HEK293 (cell line): ENCODE measurements around the gene LMOD1.
A peak's percentile ranks its signal among the peaks of the same experiment; 100 is the strongest.

ENCODE experiments used
- CTCF ChIA-PET: fragments of 350-600 bp; formaldehyde crosslinking; extraction: SDS; loops from one replicate; lab custom pipeline; 2021; ENCODE audit warnings: antibody characterized with exemption; lab: Yijun Ruan, JAX
- POLR2A ChIA-PET: fragments of 300-600 bp; formaldehyde crosslinking; extraction: SDS; loops from one replicate; lab custom pipeline; 2020; ENCODE audit warnings: antibody characterized with exemption, inconsistent platforms; lab: Yijun Ruan, JAX
- H3K27ac ChIP-seq: fragments of 200-500 bp; sonication (Bioruptor generic); 2 replicates; pipeline ENCODE4 v1.5.1; 2014; ENCODE audit warnings: low read depth, low read length, control low read depth, inconsistent platforms; ENCODE audit errors: extremely low read depth
- H3K36me3 ChIP-seq, 2 experiments: fragments of 200-500 bp in 1 of 2; sonication (Bioruptor generic) in 1 of 2; 1 replicate in 1 of 2; 2 replicates in 1 of 2; pipeline ENCODE4 v1.5.1; 2014 to 2017; ENCODE audit warnings: inconsistent platforms in 2 of 2, low read length in 2 of 2; ENCODE audit not compliant: control insufficient read depth in 2 of 2, insufficient read depth in 1 of 2
- H3K4me1 ChIP-seq: fragments of 200-500 bp; sonication (Bioruptor generic); 2 replicates; pipeline ENCODE4 v1.5.1; 2014; ENCODE audit warnings: mild to moderate bottlenecking, low read length, inconsistent platforms; ENCODE audit not compliant: control insufficient read depth, insufficient read depth
- H3K4me3 ChIP-seq: 2 replicates; pipeline ENCODE4 v1.5.1; 2011; ENCODE audit warnings: low read depth, mild to moderate bottlenecking, control low read depth, low read length, moderate library complexity
- H3K9me3 ChIP-seq: fragments of 200-500 bp; sonication (Bioruptor generic); 2 replicates; pipeline ENCODE4 v1.5.1; 2014; ENCODE audit warnings: low read depth, low read length, inconsistent platforms; ENCODE audit not compliant: control insufficient read depth, insufficient read depth
- BCL11A ChIP-seq: fragments of 450-650 bp; formaldehyde crosslinking; IDR thresholded peaks from 2 replicates; pipeline ENCODE4 v1.5.1; 2016; ENCODE audit warnings: low read depth, missing biosample characterization, missing genetic modification characterization
- BCL6B ChIP-seq: fragments of 450-650 bp; formaldehyde crosslinking; IDR thresholded peaks from 2 replicates; pipeline ENCODE4 v1.5.1; 2017; ENCODE audit warnings: missing biosample characterization, missing genetic modification characterization
- KLF17 ChIP-seq: fragments of 450-650 bp; formaldehyde crosslinking; IDR thresholded peaks from 2 replicates; pipeline ENCODE4 v1.5.1; 2016; ENCODE audit warnings: missing biosample characterization, missing genetic modification characterization
- MYNN ChIP-seq: fragments of 450-650 bp; formaldehyde crosslinking; IDR thresholded peaks from 2 replicates; pipeline ENCODE4 v1.5.1; 2016; ENCODE audit warnings: missing biosample characterization, missing genetic modification characterization, borderline replicate concordance
- MZF1 ChIP-seq: fragments of 450-650 bp; formaldehyde crosslinking; IDR thresholded peaks from 2 replicates; pipeline ENCODE4 v1.5.1; 2017; ENCODE audit warnings: missing biosample characterization, missing genetic modification characterization, borderline replicate concordance
- ZFP37 ChIP-seq: fragments of 450-650 bp; formaldehyde crosslinking; IDR thresholded peaks from 2 replicates; pipeline ENCODE4 v1.5.1; 2016; ENCODE audit warnings: missing biosample characterization, missing genetic modification characterization
- ZNF10 ChIP-seq: fragments of 450-650 bp; formaldehyde crosslinking; IDR thresholded peaks from 2 replicates; pipeline ENCODE4 v1.5.1; 2017; ENCODE audit warnings: missing biosample characterization, missing genetic modification characterization
- ZNF248 ChIP-seq: fragments of 450-650 bp; formaldehyde crosslinking; IDR thresholded peaks from 2 replicates; pipeline ENCODE4 v1.5.1; 2017; ENCODE audit warnings: missing biosample characterization, missing genetic modification characterization
- ZNF292 ChIP-seq: fragments of 450-650 bp; formaldehyde crosslinking; IDR thresholded peaks from 2 replicates; pipeline ENCODE4 v1.5.1; 2016; ENCODE audit warnings: low read depth, missing biosample characterization, missing genetic modification characterization, borderline replicate concordance
- ZNF341 ChIP-seq: fragments of 450-650 bp; formaldehyde crosslinking; IDR thresholded peaks from 2 replicates; pipeline ENCODE4; 2016; ENCODE audit warnings: low read depth, missing biosample characterization, missing genetic modification characterization
- ZNF366 ChIP-seq: fragments of 450-650 bp; formaldehyde crosslinking; conservative IDR thresholded peaks from 2 replicates; pipeline ENCODE4 v1.5.1; 2016; ENCODE audit warnings: missing biosample characterization, missing genetic modification characterization
- ZNF398 ChIP-seq: fragments of 450-650 bp; formaldehyde crosslinking; IDR thresholded peaks from 2 replicates; pipeline ENCODE4 v1.5.1; 2017; ENCODE audit warnings: missing biosample characterization, missing genetic modification characterization
- ZNF473 ChIP-seq: fragments of 450-650 bp; formaldehyde crosslinking; IDR thresholded peaks from 2 replicates; pipeline ENCODE4 v1.5.1; 2017; ENCODE audit warnings: missing biosample characterization, missing genetic modification characterization
- ZNF510 ChIP-seq: fragments of 450-650 bp; formaldehyde crosslinking; IDR thresholded peaks from 2 replicates; pipeline ENCODE4 v1.5.1; 2018; ENCODE audit warnings: mild to moderate bottlenecking, missing genetic modification characterization, missing biosample characterization; ENCODE audit not compliant: insufficient replicate concordance
- ZNF560 ChIP-seq: fragments of 450-650 bp; formaldehyde crosslinking; IDR thresholded peaks from 2 replicates; pipeline ENCODE4 v1.5.1; 2017; ENCODE audit warnings: missing biosample characterization, missing genetic modification characterization, borderline replicate concordance
- ZNF785 ChIP-seq: fragments of 450-650 bp; formaldehyde crosslinking; IDR thresholded peaks from 2 replicates; pipeline ENCODE4 v1.5.1; 2016; ENCODE audit warnings: missing biosample characterization, missing genetic modification characterization
- ZNF837 ChIP-seq: fragments of 450-650 bp; formaldehyde crosslinking; IDR thresholded peaks from 2 replicates; pipeline ENCODE4 v1.5.1; 2016; ENCODE audit warnings: missing biosample characterization, missing genetic modification characterization
- ZSCAN18 ChIP-seq: fragments of 450-650 bp; formaldehyde crosslinking; IDR thresholded peaks from 2 replicates; pipeline ENCODE4 v1.5.1; 2016; ENCODE audit warnings: missing biosample characterization, missing genetic modification characterization
- TF ChIP-seq, protein P1 (sequence below): fragments of 450-650 bp; formaldehyde crosslinking; conservative IDR thresholded peaks from 2 replicates; pipeline ENCODE4 v1.5.1; 2016; ENCODE audit warnings: low read depth, missing biosample characterization, missing genetic modification characterization
- TF ChIP-seq, protein P2 (sequence below): fragments of 450-650 bp; formaldehyde crosslinking; IDR thresholded peaks from 2 replicates; pipeline ENCODE4 v1.5.1; 2017; ENCODE audit warnings: missing biosample characterization, missing genetic modification characterization

The LMOD1 gene

DNA sequence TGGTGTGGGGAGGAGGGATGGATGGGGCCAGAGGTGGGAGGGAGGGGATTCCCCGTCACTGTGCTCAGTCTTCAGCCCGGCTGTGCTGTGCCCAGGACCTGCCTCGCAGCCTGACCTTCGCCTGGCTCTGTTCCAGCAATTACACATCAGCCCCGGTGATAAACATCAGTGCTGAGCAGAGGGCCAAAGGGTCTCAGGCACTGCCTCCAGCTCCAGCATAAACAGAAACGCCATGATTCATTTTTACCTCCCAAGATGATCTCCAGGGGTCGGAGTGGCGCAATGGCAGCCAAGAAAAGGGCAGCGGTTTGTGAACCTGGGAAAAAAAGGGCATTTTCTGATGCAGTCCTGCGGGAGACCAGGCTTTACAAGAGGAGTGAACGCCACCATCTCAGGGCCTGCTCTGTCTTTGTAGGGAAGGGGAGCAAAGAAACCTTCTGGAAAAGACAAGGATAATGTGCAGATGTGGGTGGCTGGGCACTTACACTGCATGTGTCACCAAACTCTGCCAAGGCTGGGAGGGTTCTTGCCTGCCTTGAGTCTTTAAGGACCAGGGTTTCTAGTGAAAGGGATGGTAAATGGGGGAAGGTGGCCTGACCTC lies 29.6 kb downstream of the LMOD1 start (continued):
- no peak for TF ChIP-seq ZSCAN18 (tag by site-specific recombination)
- TF ChIP-seq, protein P1, sequence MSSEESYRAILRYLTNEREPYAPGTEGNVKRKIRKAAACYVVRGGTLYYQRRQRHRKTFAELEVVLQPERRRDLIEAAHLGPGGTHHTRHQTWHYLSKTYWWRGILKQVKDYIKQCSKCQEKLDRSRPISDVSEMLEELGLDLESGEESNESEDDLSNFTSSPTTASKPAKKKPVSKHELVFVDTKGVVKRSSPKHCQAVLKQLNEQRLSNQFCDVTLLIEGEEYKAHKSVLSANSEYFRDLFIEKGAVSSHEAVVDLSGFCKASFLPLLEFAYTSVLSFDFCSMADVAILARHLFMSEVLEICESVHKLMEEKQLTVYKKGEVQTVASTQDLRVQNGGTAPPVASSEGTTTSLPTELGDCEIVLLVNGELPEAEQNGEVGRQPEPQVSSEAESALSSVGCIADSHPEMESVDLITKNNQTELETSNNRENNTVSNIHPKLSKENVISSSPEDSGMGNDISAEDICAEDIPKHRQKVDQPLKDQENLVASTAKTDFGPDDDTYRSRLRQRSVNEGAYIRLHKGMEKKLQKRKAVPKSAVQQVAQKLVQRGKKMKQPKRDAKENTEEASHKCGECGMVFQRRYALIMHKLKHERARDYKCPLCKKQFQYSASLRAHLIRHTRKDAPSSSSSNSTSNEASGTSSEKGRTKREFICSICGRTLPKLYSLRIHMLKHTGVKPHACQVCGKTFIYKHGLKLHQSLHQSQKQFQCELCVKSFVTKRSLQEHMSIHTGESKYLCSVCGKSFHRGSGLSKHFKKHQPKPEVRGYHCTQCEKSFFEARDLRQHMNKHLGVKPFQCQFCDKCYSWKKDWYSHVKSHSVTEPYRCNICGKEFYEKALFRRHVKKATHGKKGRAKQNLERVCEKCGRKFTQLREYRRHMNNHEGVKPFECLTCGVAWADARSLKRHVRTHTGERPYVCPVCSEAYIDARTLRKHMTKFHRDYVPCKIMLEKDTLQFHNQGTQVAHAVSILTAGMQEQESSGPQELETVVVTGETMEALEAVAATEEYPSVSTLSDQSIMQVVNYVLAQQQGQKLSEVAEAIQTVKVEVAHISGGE = no peak
- no peak for TF ChIP-seq ZNF560 (tag by site-specific recombination)
- TF ChIP-seq ZNF10 = no peak
- no peak for TF ChIP-seq ZNF292
- TF ChIP-seq ZNF837 = no peak
- TF ChIP-seq BCL11A (tag by site-specific recombination) = no peak

GRCh38 chr1:201914456-201915235 lies 31.7 kb downstream of the LMOD1 start:
- TF ChIP-seq ZNF341 (no peak), ZNF837 (no peak), ZNF398 (peak; percentile 35; the same call in 1 of the 2 replicates), ZNF248 (tag by site-specific recombination) (no peak), KLF17 (tag by site-specific recombination) (no peak)
- TF ChIP-seq, all 188 proteins: peak for 1
- ChIA-PET CTCF (interaction anchor here (0.6 to 4.6 kb wide), 2 partner anchors 19 kb away, joined by 3 to 24 read pairs; no protein-coding TSS in a partner anchor), POLR2A (no interaction called here)
- no peak overlapping the region for H3K27ac ChIP-seq
- no peaks in the 10 kb centered on the region for H3K4me1 ChIP-seq
- no peak overlapping the region for H3K4me3 ChIP-seq
- H3K36me3 ChIP-seq = no peaks in the 10 kb centered on the region
- H3K9me3 ChIP-seq = no peaks in the 10 kb centered on the region

DNA sequence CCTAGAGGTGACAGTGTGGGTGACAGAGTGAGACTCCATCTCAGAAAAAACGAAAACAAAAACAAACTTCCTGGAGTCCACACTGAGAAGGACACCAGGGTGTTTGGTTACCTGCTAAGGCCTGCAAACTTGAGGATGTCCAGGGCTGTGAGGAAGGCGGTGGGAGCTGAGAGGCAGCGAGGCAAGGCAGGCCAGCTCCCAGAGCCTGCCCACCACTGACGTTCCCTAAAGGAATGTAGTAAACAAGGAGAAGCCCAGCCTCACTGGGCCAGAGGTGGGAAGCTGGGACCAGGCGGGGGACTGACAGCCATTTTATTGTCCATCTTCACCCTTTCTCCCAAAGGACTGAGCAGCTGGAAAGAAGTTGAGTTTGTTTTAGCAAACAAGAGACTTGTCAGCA lies 33.5 kb downstream of the LMOD1 start:
- H3K36me3 ChIP-seq = no peaks in the 10 kb centered on the region
- no peaks in the 10 kb centered on the region for H3K9me3 ChIP-seq
- no peak overlapping the region for H3K27ac ChIP-seq
- ChIA-PET POLR2A (no interaction called here), CTCF (interaction anchor here (0.6 to 4.6 kb wide), 4 partner anchors 17 to 276 kb away, joined by 3 to 24 read pairs (median 3); no protein-coding TSS in a partner anchor)
- TF ChIP-seq ZNF510 (tag by site-specific recombination) (no peak), ZFP37 (tag by site-specific recombination) (no peak), ZNF785 (tag by site-specific recombination) (no peak), MYNN (tag by site-specific recombination) (no peak), MZF1 (tag by site-specific recombination) (no peak), ZNF473 (no peak), BCL11A (tag by site-specific recombination) (no peak), BCL6B (tag by site-specific recombination) (no peak), ZNF366 (tag by site-specific recombination) (no peak)
- TF ChIP-seq, protein P2, sequence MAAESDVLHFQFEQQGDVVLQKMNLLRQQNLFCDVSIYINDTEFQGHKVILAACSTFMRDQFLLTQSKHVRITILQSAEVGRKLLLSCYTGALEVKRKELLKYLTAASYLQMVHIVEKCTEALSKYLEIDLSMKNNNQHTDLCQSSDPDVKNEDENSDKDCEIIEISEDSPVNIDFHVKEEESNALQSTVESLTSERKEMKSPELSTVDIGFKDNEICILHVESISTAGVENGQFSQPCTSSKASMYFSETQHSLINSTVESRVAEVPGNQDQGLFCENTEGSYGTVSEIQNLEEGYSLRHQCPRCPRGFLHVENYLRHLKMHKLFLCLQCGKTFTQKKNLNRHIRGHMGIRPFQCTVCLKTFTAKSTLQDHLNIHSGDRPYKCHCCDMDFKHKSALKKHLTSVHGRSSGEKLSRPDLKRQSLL = no peak
- no peaks in the 10 kb centered on the region for H3K4me1 ChIP-seq
- H3K4me3 ChIP-seq = no peak overlapping the region
